DMS114 treated with DMSO at 0.1 percent for 48 hours (cell line): ENCODE data around the gene OPCML.

Experiments used
- DNase-seq: peaks from one replicate; lab custom pipeline; 2025; ENCODE audit not compliant: unreplicated experiment; lab: John Stamatoyannopoulos, UW

The OPCML gene

GRCh38 chr11:132601875-132602274, 930.4 kb downstream of the OPCML start:
- DNase-seq, result no peak

DNA sequence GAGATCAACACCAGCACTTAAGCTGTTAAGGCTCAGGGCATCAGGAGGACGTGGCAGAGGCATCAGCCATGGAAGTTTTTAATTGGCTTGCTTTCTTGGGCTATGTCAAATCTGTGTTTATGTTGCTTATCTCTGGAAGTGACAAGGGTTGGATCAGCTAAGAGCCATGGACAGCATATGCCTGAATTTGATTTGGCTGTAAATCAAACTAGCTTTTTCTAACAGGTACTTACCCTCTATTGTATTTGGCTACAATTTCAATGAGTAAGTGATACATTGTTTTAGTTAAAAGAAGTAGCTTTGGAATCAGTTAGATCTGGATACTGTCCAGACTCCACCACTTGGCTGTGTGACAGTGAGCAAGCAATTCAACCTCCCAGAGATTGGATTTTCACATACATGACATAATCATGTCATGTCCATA, 936.6 kb downstream of the OPCML start:
- no peak for DNase-seq

DNA sequence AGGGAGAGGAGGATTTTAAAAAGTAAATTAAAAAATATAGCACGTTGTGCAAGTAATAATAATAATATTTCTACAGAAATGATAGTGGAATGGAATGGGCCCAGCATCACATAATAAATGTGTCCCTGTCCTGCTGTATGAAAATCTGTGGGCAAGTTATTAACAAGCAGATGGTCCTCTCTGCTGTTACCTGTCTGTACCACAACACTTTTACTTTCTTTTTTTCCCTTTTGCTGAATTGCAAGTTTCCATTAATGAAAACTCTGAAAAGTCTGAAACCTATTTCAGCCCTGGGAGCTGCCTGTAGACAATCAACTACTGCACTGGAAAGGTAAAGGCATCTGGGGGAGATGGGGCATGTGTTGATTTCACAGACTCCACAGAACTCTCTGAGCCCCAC, 937.1 kb downstream of the OPCML start:
- DNase-seq, result no peak

- no peak for DNase-seq
These were observed 941.3 kb downstream of the OPCML start for GRCh38 chr11:132590986-132591385.

DNA sequence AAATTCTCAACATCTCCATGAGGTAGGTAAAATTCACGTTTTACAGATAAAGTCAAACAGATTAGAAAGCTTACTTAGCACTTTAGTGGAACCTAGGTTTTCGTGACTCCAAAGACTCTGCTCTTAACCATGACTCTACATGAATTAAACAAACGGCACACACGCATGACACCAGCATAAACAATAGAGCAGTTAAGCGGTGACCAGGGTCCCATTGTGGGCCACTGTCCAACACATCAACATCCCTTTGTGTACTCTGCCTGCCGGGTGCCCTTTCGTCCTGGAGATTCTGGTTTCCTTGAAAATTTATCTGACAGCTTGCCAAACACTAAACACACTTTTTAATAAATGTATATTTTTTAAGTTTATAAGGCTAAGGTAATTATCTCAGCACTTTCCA, 941.7 kb downstream of the OPCML start:
- DNase-seq, result no peak

DNA sequence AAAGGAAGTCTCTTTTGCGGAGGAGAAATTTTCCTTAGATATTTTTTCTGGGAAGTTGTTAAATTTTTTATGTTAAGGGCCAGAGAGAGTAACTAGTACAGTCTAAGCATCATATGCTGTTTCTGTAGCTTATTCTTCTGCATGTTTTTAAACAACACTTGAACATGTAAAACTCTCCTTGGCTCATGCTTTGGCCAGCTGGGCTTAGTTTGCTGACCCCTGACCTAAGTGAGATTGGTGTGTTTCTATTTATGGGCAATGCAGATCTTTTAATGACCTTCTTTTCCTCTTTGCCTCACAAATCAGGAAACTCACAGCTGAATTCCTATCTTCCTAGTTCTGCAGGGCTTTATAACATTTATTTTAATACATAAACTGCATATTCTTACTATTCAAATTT, 942.5 kb downstream of the OPCML start:
- no peak for DNase-seq

DNA sequence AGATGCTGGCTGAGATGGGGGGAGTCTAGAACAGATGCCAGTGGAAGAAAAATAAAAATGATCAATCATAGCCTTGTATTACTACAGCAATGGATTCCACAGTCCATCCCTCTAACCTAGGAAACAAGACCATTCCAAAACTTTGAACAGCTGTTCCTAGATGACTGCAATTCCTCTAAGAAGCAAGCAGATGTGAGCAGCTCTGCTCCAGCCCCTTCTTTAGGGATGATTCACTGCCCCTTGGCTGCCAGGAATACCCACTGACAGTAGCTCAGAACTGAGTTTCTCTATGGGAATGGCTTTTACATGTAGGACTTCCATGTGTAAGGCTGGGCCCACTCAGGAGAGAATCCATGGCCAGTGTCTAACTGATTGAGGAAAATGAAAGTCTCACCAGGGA, 943.9 kb downstream of the OPCML start:
- DNase-seq, result no peak

- no peak for DNase-seq
These were observed 944.6 kb downstream of the OPCML start for GRCh38 chr11:132587716-132588115.

DNA sequence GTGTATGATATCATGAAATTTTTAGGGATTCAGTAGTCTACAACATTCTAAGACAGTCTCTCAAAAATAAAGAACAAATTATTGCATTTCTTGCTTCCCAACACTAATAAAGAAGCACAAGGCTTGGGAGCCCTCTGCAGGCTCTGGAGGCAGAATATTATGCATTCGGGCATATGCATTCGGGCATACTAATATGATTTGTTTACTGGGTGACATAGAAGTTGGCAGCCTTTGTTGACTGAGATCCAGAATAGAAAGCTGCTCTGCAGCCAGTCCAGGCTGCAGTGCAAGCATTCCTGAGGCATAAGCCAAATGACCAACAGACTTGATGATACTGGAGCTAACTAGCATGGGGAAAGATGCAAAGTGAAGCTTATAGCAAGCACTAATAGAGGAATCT, 945.5 kb downstream of the OPCML start:
- DNase-seq, result no peak

DNA sequence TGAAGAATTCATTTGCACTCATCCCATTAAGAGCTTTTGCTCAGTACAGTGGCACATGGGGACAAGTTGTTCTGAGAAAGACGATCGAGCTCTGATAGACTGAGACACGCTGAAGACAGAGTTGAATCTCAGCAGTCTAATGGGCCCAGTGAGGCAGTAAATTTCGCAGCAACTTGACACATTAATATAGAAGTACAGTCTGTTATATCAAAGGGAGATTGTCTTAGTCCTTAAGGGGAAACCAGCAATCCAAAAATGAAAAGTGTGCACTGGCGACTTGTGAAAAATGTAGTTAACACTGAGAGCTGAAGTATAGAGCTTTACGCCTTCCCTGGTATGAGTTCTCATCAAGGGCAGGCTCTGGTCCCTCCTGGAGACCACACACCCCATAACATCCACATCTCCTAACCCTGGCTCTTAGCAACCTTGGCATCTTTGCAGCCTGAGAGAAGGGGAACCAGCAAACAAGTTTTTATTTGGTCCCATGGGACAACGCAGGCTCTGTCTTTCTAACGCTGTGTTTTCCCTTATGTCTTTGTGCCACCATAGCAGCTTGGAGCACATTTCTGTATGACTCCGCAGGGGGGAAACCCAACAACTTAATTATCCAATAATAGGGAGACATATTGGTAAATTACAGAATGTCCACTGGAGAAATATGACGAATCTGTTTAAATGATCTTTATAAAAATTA, 952.5 kb downstream of the OPCML start:
- DNase-seq, result no peak

- no peak for DNase-seq
These were observed 953.2 kb downstream of the OPCML start for GRCh38 chr11:132579136-132579535.

DNA sequence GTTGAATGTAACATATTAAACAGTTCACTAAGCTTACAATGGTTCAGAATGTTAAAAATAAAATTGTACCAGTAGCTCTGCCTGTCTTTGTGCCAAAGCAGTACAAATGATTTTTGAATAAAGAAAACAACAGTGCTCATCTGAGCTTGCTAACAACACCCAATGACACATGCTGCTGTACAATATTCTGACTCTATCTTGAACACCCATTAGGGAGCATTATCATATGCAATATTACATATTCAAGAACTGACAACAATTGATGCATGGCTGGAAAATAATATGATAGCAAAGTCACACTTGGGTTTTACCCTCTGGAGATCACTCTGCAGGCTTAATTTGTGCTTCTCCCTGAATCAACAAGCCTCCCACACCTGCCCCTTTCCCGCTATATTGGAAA, 953.7 kb downstream of the OPCML start:
- no peak for DNase-seq

- DNase-seq, result no peak
These were observed 955.6 kb downstream of the OPCML start for GRCh38 chr11:132576706-132577105.

DNA sequence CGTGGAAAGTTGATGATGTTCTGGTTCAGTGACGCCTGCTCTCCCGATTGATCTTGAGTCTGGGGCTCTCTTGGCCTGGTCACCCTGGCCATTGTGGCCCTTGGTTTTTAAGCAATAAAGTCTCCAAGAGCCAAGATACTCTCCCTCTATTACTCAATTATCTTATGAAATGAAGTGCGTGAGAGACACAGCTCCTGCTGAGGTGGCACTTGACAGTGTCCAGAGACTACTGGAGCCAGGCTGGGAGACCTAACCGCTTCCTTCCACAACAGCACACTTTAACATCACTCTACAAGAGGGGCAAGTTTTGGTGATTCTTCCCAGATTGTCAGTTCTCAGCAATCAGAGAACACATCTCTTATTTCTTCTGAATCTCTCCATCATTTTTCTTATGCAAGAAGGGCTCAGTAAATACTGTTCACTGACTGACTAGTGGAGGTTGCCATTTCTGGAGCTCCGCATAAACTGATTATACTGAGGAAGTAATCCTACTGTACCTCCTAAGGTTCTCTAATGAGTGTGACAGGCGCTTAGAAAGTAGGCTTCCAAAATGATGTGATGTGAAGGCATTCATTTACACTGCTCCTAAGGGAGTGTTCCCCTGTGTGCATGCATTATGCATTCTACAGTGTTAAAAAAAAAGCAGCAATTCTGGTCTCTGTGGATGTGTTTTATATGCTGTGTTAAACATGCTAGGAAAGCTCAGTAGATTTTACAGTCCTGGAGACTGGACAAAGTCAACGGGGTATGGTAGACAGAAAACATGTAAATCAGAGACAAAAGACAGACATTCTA, 968.0 kb downstream of the OPCML start:
- DNase-seq, result no peak

DNA sequence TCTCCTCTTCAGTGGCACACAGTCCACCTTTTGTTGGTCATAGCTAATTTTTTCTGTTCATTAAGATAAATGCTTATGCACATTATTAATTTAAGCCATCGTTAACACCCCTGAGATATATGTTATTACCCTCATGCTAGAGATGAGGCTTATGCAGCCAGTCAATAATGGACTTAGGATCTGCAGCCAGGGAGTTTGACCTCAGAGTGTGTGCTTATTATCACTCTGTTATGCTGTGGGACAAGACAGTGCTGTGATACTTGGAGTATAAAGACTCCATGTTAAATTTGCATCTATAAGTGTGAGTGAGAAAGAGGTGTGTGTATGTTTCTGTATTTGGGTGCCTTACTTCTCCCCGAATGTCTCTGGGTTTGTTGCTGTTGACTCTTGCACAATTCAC, 969.3 kb downstream of the OPCML start:
- DNase-seq, result no peak

DNA sequence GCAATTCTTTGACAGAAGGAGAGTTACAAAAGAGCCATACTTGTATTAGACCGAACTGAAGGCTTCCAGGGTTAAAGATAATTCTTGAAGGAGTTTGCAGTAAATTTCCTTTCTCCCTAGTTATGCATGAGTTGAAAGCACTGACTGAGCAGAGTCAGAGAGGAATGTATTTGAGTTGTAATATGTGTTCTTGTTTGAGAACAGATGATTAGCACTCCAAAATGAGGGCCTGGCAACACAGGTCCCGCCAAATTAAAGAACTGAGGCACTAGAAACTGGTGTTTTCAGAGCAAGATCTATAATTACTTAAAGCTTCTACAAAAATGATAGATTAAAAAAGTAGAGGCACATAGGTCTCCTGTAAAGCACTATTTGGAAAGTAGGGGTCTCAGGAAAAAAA, 970.4 kb downstream of the OPCML start:
- DNase-seq, result no peak

DNA sequence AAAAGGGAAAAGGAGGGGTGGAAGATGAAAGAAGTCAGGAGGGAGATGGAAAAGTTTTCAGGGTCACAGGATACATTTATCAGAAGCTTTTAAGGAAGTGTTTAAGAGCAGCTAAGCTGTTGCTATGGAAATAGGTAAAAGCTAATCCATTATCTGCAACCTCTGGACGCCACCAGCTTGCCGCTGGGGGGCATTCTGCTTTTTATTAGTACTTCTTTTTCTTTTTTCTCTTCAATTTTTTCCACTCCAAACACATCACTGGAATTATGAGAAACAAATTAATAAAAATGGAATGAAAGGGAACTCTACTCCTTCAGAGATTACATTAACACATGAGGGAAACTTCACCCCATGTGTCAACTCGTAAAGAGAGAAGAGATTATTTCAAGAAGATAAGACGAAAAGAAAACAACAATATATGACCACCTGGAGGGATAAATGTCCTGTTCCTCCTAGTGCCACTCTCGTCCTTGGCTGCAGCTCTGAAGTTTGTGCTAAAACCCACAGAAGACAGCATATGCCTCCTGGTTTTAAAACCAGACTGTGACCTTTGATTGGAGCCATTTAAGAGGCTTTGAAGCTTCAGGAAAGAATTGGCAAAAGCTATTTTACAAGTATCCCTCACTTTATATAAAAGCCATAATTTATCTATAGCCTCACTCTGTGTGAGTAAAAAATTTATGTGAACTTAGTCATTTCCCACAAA, 972.8 kb downstream of the OPCML start:
- DNase-seq, result no peak

DNA sequence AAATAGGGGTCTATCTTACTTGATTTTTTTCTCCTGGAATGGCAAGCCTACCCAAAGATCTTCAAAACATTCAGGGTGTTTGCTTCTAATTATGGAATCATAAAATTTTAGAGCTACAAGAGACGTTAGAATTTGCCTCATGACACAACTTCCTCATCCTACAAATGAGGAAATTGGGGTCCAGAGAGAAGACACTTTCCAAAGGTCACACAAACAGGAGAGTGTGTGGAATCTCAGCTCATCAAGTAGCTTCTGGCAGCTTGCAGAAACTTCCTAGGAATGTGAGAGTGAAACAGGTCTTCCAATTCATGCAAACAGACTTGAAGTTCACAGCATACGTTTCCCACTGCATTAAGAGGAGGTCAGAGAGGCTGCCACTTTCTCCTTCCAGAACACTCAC, 976.0 kb downstream of the OPCML start:
- DNase-seq, result no peak

- no peak for DNase-seq
These were observed 976.7 kb downstream of the OPCML start for GRCh38 chr11:132555617-132556016.

- DNase-seq, result no peak
These were observed 981.3 kb downstream of the OPCML start for GRCh38 chr11:132551016-132551415.

GRCh38 chr11:132549561-132549960, 982.7 kb downstream of the OPCML start:
- DNase-seq, result no peak

DNA sequence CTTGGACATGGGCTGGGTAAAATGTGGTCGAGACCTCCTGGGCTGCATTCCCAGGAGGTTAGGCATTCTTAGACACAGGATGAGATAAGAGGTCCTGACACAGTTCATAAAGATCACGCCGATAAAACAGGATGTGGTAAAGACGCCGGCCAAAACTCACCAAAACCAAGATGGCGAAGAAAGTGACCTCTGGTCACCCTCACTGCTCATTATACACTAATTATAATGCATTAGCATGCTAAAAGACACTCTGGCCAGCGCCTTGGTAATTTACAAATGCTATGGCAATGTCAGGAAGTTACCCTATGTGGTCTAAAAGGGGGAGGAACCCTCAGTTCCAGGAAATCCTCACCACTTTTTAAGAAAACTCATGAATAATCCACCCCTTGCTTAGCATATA, 983.3 kb downstream of the OPCML start:
- no peak for DNase-seq
